GM10248 (cell line): Measurements from ENCODE around the gene SEZ6L.

Experiments
- CTCF ChIA-PET: fragments of 300-600 bp; sonication (Branson Sonifier 250); formaldehyde crosslinking; extraction: SDS; loops from one replicate; lab custom pipeline; 2021; ENCODE audit warnings: antibody characterized with exemption; lab: Yijun Ruan, JAX
- POLR2A ChIA-PET: fragments of 350-650 bp; sonication (Branson Sonifier 250); formaldehyde crosslinking; extraction: SDS; loops from one replicate; lab custom pipeline; 2020; ENCODE audit warnings: antibody characterized with exemption; lab: Yijun Ruan, JAX
- DNase-seq: peaks from one replicate; pipeline ENCODE4 v3.0.0; 2012; ENCODE audit errors: extremely low spot score
- CTCF ChIP-seq: IDR thresholded peaks from 2 replicates; pipeline ENCODE4 v1.5.1; 2012; ENCODE audit warnings: mild to moderate bottlenecking, low read depth; ENCODE audit errors: extremely low read depth, missing control alignments, control extremely low read depth

SEZ6L gene

GRCh38 chr22:26314656-26315055 is 145.4 kb downstream of the SEZ6L start:
- ChIA-PET CTCF (no interaction called here), POLR2A (no interaction called here)
- TF ChIP-seq CTCF, result no peak
- DNase-seq, result no peak

DNA sequence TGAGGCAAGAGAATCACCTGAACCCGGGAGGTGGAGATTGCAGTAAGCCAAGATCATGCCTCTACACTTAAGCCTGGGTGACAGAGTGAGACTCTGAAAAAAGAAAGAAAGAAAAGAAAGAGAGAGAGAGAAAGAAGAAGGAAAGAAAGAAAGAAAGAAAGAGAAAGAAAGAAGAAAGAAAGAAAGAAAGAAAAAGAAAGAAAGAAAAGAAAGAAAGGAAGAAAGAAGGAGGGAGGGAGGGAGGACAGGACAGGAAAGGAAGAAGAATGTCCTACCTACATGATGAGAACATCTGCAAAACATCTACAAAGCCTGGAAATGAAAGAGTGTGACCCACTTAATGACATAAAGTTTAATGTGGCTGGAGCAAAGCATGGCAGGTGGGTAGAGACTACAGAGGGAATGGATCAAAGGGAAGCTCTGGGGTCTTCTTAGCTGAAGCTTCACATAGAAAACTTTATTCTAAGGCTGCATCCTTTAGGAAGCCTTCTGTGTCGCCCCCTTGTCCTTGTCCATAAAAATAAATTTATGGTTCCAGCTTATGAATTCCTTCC is 147.5 kb downstream of the SEZ6L start:
- POLR2A ChIA-PET, result no interaction called here
- CTCF ChIA-PET, result interaction anchor here (2.5 kb wide), 1 partner anchor 14 kb away, joined by 13 read pairs; no protein-coding TSS in a partner anchor

DNA sequence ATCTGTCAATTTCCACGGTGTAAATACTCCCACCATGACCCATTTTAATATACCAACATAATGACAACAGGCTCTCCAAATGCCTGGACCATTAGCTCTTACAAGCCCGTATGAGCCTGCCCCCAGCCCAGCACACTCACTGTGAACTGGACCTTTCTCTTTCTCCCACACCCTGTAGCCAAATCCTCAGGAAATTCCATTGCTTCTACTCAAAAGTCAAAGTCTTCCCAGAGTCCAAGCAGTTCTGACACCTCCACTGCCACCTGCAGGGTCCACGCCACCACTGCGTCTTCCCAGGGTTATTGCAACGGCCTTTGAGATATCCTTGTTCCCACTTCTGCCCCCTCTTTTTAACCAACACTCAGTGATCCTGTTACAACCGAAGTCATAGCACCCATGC is 149.7 kb downstream of the SEZ6L start:
- ChIA-PET POLR2A (no interaction called here), CTCF (interaction anchor here (1.8 kb wide), 1 partner anchor 13 kb away, joined by 4 read pairs; no protein-coding TSS in a partner anchor)
- no peak for TF ChIP-seq CTCF
- no peak for DNase-seq

More for the DNA sequence above, 147.5 kb downstream of the SEZ6L start:
- DNase-seq, result no peak
- no peak for TF ChIP-seq CTCF

GRCh38 chr22:26320447-26320846 is 151.2 kb downstream of the SEZ6L start:
- CTCF ChIA-PET, result interaction anchor here (2.2 kb wide), 1 partner anchor 11 kb away, joined by 20 read pairs; no protein-coding TSS in a partner anchor
- POLR2A ChIA-PET, result no interaction called here
- no peak for DNase-seq
- no peak for TF ChIP-seq CTCF

DNA sequence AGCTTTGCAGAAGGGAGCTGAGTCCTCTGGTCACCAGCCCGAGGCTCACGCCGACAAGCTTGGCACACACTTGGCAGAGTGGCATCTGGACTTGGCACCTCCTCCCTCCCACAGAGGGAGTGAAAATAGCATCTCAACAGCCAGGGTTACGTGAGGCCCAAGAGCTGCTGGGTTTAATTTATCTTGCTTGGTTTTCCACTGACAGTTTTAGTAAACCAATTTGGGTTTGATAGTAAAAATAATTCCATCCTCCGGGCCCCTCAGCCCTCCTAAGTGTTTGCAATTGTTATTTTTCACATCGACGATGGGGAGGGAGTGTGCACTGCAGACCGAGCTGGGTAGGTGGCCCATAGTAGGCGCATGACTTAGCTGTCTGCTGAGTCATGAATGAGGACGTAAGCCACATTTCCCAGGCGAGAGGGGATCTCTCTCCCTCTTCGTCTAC is 152.2 kb downstream of the SEZ6L start:
- no peak for TF ChIP-seq CTCF
- CTCF ChIA-PET, result interaction anchor here (0.8 to 2.2 kb wide), 3 partner anchors 10 to 40 kb away, joined by 3 to 20 read pairs (median 3); no protein-coding TSS in a partner anchor
- POLR2A ChIA-PET, result no interaction called here
- no peak for DNase-seq

GRCh38 chr22:26322179-26322905 is 153.1 kb downstream of the SEZ6L start:
- ChIA-PET POLR2A (no interaction called here), CTCF (interaction anchor here (1.1 to 2.2 kb wide), 2 partner anchors 9 to 39 kb away, joined by 3 to 20 read pairs; no protein-coding TSS in a partner anchor)
- no peak for DNase-seq
- TF ChIP-seq CTCF, result no peak
